RWPE2 (cell line): ENCODE results near the gene POLR2C.

ENCODE experiments used
- ATAC-seq: fragments of 200-7000 bp; cut with Tn5 transposase; 3 replicates; pipeline ENCODE4 v1.9.1; 2021; ENCODE audit warnings: low read depth
- DNase-seq: peaks from one replicate; pipeline ENCODE4 v3.0.0-alpha.2; 2020; ENCODE audit warnings: low spot score
- H3K27ac ChIP-seq: fragments of 450-650 bp; 2 replicates; pipeline ENCODE4 v1.5.1; 2017; ENCODE audit warnings: mild to moderate bottlenecking; ENCODE audit not compliant: poor library complexity, severe bottlenecking
- H3K27me3 ChIP-seq: fragments of 250-450 bp; sonication (Bioruptor Pico); 2 replicates; pipeline ENCODE4 v1.5.1; 2021; ENCODE audit warnings: mild to moderate bottlenecking, moderate library complexity; ENCODE audit not compliant: insufficient read depth, poor library complexity, severe bottlenecking
- H3K36me3 ChIP-seq: fragments of 250-450 bp; sonication (Bioruptor Pico); 2 replicates; pipeline ENCODE4 v1.5.1; 2020; ENCODE audit warnings: low read depth, mild to moderate bottlenecking, moderate library complexity
- H3K4me1 ChIP-seq: fragments of 250-450 bp; sonication (Bioruptor Pico); 2 replicates; pipeline ENCODE4 v1.5.1; 2021; ENCODE audit warnings: mild to moderate bottlenecking, moderate library complexity; ENCODE audit not compliant: insufficient read depth, poor library complexity, severe bottlenecking
- H3K4me3 ChIP-seq: fragments of 250-450 bp; sonication (Bioruptor Pico); 2 replicates; pipeline ENCODE4 v1.5.1; 2021; ENCODE audit warnings: mild to moderate bottlenecking, moderate library complexity; ENCODE audit not compliant: severe bottlenecking
- H3K9me3 ChIP-seq: fragments of 250-450 bp; sonication (Bioruptor Pico); 2 replicates; pipeline ENCODE4 v1.5.1; 2021; ENCODE audit warnings: mild to moderate bottlenecking, moderate library complexity; ENCODE audit not compliant: severe bottlenecking
- TF ChIP-seq, protein P1 (sequence below): fragments of 450-650 bp; IDR thresholded peaks from one replicate; pipeline ENCODE4 v1.5.1; 2017; ENCODE audit warnings: mild to moderate bottlenecking, moderate library complexity; ENCODE audit not compliant: poor library complexity, severe bottlenecking

The POLR2C gene

GRCh38 chr16:57447186-57447962, 15.1 kb upstream of the POLR2C start, which contains the start of the genes CIAPIN1 and COQ9:
Gene CIAPIN1, minus strand, starts transcription at chr16:57447385. Its CDS starts 6,457 bp downstream, at chr16:57440928.
Gene COQ9, plus strand, starts transcription at chr16:57447479. Its CDS starts 27 bp downstream, at chr16:57447506.
- Histone ChIP-seq H3K36me3 (peaks cover 42% of the 10 kb centered on the region), H3K4me3 (peak within 1 kb of the TSS; percentile 86), H3K27me3 (no peaks in the 10 kb centered on the region), H3K4me1 (peaks cover 2% of the 10 kb centered on the region), H3K9me3 (no peaks in the 10 kb centered on the region), H3K27ac (peak within 1 kb of the TSS; percentile 60)
- DNase-seq (peak; percentile 95), ATAC-seq (peak; percentile 98)
- TF ChIP-seq, protein P1, sequence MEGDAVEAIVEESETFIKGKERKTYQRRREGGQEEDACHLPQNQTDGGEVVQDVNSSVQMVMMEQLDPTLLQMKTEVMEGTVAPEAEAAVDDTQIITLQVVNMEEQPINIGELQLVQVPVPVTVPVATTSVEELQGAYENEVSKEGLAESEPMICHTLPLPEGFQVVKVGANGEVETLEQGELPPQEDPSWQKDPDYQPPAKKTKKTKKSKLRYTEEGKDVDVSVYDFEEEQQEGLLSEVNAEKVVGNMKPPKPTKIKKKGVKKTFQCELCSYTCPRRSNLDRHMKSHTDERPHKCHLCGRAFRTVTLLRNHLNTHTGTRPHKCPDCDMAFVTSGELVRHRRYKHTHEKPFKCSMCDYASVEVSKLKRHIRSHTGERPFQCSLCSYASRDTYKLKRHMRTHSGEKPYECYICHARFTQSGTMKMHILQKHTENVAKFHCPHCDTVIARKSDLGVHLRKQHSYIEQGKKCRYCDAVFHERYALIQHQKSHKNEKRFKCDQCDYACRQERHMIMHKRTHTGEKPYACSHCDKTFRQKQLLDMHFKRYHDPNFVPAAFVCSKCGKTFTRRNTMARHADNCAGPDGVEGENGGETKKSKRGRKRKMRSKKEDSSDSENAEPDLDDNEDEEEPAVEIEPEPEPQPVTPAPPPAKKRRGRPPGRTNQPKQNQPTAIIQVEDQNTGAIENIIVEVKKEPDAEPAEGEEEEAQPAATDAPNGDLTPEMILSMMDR: no peak

- Histone ChIP-seq H3K4me3 (no peak overlapping the region), H3K36me3 (peaks cover 54% of the 10 kb centered on the region), H3K27ac (no peak overlapping the region), H3K27me3 (no peaks in the 10 kb centered on the region), H3K4me1 (no peaks in the 10 kb centered on the region), H3K9me3 (no peaks in the 10 kb centered on the region)
- TF ChIP-seq, protein P1: no peak
- ATAC-seq: no peak
- no peak for DNase-seq
These were observed 10.5 kb upstream of the POLR2C start for GRCh38 chr16:57452021-57452420.

DNA sequence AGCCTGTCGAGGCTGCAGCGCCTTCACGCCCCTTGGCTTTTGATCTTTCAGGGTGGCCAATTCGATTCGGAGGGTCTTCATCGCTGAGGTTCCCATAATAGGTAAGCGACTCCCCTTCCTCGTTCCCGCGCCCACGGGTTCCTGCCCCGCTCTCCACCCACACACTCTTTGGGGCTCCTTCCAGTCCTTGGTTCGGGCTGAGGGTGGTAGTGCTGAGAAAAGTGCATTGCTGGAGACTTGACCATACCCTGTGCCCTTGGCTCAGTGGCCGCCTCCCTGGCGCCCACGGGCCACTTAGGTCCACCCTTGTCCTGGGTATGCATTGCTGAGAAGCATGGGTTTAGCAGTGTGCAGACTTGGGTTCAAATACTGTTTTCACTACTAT, 491 bp downstream of the POLR2C start:
- DNase-seq: no peak
- Histone ChIP-seq H3K27ac (peak overlapping the region; percentile 18), H3K4me1 (no peaks in the 10 kb centered on the region), H3K9me3 (no peaks in the 10 kb centered on the region), H3K27me3 (no peaks in the 10 kb centered on the region), H3K36me3 (peaks cover 62% of the 10 kb centered on the region), H3K4me3 (peak overlapping the region; percentile 49)
- peak; percentile 47 for ATAC-seq
- TF ChIP-seq, protein P1: no peak

- H3K27ac ChIP-seq: no peak overlapping the region
- DNase-seq (no peak), ATAC-seq (no peak)
- peaks cover 66% of the 10 kb centered on the region for H3K36me3 ChIP-seq
- no peaks in the 10 kb centered on the region for H3K9me3 ChIP-seq
- no peak overlapping the region for H3K4me3 ChIP-seq
- no peaks in the 10 kb centered on the region for H3K4me1 ChIP-seq
- H3K27me3 ChIP-seq: no peaks in the 10 kb centered on the region
- TF ChIP-seq, protein P1: no peak
These were observed 2.0 kb downstream of the POLR2C start for GRCh38 chr16:57464523-57464922.

GRCh38 chr16:57468346-57468745, 5.9 kb downstream of the POLR2C start:
- H3K27me3 ChIP-seq: no peaks in the 10 kb centered on the region
- no peak overlapping the region for H3K4me3 ChIP-seq
- DNase-seq: no peak
- H3K27ac ChIP-seq: no peak overlapping the region
- no peaks in the 10 kb centered on the region for H3K9me3 ChIP-seq
- TF ChIP-seq, protein P1: no peak
- H3K36me3 ChIP-seq: peaks cover 87% of the 10 kb centered on the region
- no peak for ATAC-seq
- H3K4me1 ChIP-seq: no peaks in the 10 kb centered on the region
